ENCODE data around the gene CD44.

CD44 gene

GRCh38 chr11:35237860-35238715 lies 99.1 kb downstream of the CD44 start:
- no peak for DNase-seq (ENCODE audit: low spot score)

- no peak for DNase-seq (ENCODE audit: low spot score)
Measured at GRCh38 chr11:35238882-35239281, 99.9 kb downstream of the CD44 start.

GRCh38 chr11:35239471-35240075 lies 100.6 kb downstream of the CD44 start:
- DNase-seq (ENCODE audit: low spot score): no peak

- no peak for DNase-seq (ENCODE audit: low spot score)
Measured at GRCh38 chr11:35241083-35241482, 102.1 kb downstream of the CD44 start.

- no peak for DNase-seq (ENCODE audit: low spot score)
Measured at GRCh38 chr11:35241531-35241930, 102.6 kb downstream of the CD44 start.

- DNase-seq (ENCODE audit: low spot score): no peak
Measured at GRCh38 chr11:35242412-35243242, 103.7 kb downstream of the CD44 start.

GRCh38 chr11:35243774-35244173 lies 104.8 kb downstream of the CD44 start:
- DNase-seq (ENCODE audit: low spot score): no peak

GRCh38 chr11:35245056-35245455 lies 106.1 kb downstream of the CD44 start:
- DNase-seq (ENCODE audit: low spot score): no peak

- no peak for DNase-seq (ENCODE audit: low spot score)
Measured at GRCh38 chr11:35245786-35246185, 106.8 kb downstream of the CD44 start.

- no peak for DNase-seq (ENCODE audit: low spot score)
Measured at GRCh38 chr11:35246745-35247144, 107.8 kb downstream of the CD44 start.

GRCh38 chr11:35247428-35247827 lies 108.5 kb downstream of the CD44 start:
- DNase-seq (ENCODE audit: low spot score): no peak

GRCh38 chr11:35247863-35248262 lies 108.9 kb downstream of the CD44 start:
- DNase-seq (ENCODE audit: low spot score): no peak

- DNase-seq (ENCODE audit: low spot score): no peak
Measured at GRCh38 chr11:35248558-35249323, 109.8 kb downstream of the CD44 start.

- no peak for DNase-seq (ENCODE audit: low spot score)
Measured at GRCh38 chr11:35250192-35250591, 111.2 kb downstream of the CD44 start.

- no peak for DNase-seq (ENCODE audit: low spot score)
Measured at GRCh38 chr11:35250621-35251020, 111.7 kb downstream of the CD44 start.

- DNase-seq (ENCODE audit: low spot score): no peak
Measured at GRCh38 chr11:35253237-35253636, 114.3 kb downstream of the CD44 start.

GRCh38 chr11:35255514-35255913 lies 116.5 kb downstream of the CD44 start:
- no peak for DNase-seq (ENCODE audit: low spot score)

- DNase-seq (ENCODE audit: low spot score): no peak
Measured at GRCh38 chr11:35256296-35256695, 117.3 kb downstream of the CD44 start.

- no peak for DNase-seq (ENCODE audit: low spot score)
Measured at GRCh38 chr11:35257281-35257680, 118.3 kb downstream of the CD44 start.

- no peak for DNase-seq (ENCODE audit: low spot score)
Measured at GRCh38 chr11:35259529-35259928, 120.6 kb downstream of the CD44 start.

GRCh38 chr11:35260342-35260985 lies 121.5 kb downstream of the CD44 start:
- DNase-seq (ENCODE audit: low spot score): peak; percentile 77
